Measurements from ENCODE around the gene MYL11.

GRCh38 chr16:30356401-30357084 lies 18.1 kb upstream of the MYL11 start:
- TF ChIP-seq OSR1 (CRISPR knock-in tag; IDR thresholded peaks at IDR 0.05) = no peak
- no peak for TF ChIP-seq ESRRG (CRISPR knock-in tag; IDR thresholded peaks at IDR 0.05)
- TF ChIP-seq, protein P1, sequence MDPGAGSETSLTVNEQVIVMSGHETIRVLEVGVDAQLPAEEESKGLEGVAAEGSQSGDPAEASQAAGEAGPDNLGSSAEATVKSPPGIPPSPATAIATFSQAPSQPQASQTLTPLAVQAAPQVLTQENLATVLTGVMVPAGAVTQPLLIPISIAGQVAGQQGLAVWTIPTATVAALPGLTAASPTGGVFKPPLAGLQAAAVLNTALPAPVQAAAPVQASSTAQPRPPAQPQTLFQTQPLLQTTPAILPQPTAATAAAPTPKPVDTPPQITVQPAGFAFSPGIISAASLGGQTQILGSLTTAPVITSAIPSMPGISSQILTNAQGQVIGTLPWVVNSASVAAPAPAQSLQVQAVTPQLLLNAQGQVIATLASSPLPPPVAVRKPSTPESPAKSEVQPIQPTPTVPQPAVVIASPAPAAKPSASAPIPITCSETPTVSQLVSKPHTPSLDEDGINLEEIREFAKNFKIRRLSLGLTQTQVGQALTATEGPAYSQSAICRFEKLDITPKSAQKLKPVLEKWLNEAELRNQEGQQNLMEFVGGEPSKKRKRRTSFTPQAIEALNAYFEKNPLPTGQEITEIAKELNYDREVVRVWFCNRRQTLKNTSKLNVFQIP (CRISPR knock-in tag; IDR thresholded peaks at IDR 0.05; ENCODE audit: borderline replicate concordance, low read depth) = no peak
- no peak for TF ChIP-seq ARNTL (CRISPR knock-in tag; IDR thresholded peaks at IDR 0.05; ENCODE audit: borderline replicate concordance, low read depth)
- TF ChIP-seq CSDC2 (CRISPR knock-in tag; IDR thresholded peaks at IDR 0.05) = no peak
- TF ChIP-seq, protein P2, sequence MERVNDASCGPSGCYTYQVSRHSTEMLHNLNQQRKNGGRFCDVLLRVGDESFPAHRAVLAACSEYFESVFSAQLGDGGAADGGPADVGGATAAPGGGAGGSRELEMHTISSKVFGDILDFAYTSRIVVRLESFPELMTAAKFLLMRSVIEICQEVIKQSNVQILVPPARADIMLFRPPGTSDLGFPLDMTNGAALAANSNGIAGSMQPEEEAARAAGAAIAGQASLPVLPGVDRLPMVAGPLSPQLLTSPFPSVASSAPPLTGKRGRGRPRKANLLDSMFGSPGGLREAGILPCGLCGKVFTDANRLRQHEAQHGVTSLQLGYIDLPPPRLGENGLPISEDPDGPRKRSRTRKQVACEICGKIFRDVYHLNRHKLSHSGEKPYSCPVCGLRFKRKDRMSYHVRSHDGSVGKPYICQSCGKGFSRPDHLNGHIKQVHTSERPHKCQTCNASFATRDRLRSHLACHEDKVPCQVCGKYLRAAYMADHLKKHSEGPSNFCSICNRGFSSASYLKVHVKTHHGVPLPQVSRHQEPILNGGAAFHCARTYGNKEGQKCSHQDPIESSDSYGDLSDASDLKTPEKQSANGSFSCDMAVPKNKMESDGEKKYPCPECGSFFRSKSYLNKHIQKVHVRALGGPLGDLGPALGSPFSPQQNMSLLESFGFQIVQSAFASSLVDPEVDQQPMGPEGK (CRISPR knock-in tag; IDR thresholded peaks at IDR 0.05; ENCODE audit: borderline replicate concordance) = no peak
- no peak for TF ChIP-seq CREB5 (CRISPR knock-in tag; IDR thresholded peaks at IDR 0.05; ENCODE audit: low read depth)
- no peak for TF ChIP-seq SNAI2 (CRISPR knock-in tag; IDR thresholded peaks at IDR 0.05)
- no peak for TF ChIP-seq ZNF70 (CRISPR knock-in tag; IDR thresholded peaks at IDR 0.05)
